Activated CD8-positive, alpha-beta memory T cell treated with anti-CD3 and anti-CD28 coated beads for 36 hours (primary cell): ENCODE data around the gene FGD5. TPM values are rescaled to one million over a fixed set of nuclear protein-coding genes. Genes with fewer than 3 reads are reported as not detected.
"Not testable (repeated sequence)": the region's sequence is repeated elsewhere in the genome, so short reads cannot be mapped to it uniquely, and the experiment has no call there.

Experiments
- CTCF ChIA-PET: fragments of 350-600 bp; sonication (Branson Sonifier 250); formaldehyde crosslinking; loops from one replicate; lab custom pipeline; 2021; ENCODE audit warnings: antibody characterized with exemption; lab: Charles Lee
- POLR2A ChIA-PET: fragments of 350-600 bp; sonication (Branson Sonifier 250); formaldehyde crosslinking; loops from one replicate; lab custom pipeline; 2021; ENCODE audit warnings: antibody characterized with exemption; lab: Charles Lee
- total RNA-seq, 2 experiments: library from RNA; stranded (reverse); gene quantifications; one replicate each; pipeline ENCODE4 v1.2.3, GENCODE V29; 2021

FGD5 gene
- total RNA-seq, 2 experiments from 2014 or later = not detected

DNA sequence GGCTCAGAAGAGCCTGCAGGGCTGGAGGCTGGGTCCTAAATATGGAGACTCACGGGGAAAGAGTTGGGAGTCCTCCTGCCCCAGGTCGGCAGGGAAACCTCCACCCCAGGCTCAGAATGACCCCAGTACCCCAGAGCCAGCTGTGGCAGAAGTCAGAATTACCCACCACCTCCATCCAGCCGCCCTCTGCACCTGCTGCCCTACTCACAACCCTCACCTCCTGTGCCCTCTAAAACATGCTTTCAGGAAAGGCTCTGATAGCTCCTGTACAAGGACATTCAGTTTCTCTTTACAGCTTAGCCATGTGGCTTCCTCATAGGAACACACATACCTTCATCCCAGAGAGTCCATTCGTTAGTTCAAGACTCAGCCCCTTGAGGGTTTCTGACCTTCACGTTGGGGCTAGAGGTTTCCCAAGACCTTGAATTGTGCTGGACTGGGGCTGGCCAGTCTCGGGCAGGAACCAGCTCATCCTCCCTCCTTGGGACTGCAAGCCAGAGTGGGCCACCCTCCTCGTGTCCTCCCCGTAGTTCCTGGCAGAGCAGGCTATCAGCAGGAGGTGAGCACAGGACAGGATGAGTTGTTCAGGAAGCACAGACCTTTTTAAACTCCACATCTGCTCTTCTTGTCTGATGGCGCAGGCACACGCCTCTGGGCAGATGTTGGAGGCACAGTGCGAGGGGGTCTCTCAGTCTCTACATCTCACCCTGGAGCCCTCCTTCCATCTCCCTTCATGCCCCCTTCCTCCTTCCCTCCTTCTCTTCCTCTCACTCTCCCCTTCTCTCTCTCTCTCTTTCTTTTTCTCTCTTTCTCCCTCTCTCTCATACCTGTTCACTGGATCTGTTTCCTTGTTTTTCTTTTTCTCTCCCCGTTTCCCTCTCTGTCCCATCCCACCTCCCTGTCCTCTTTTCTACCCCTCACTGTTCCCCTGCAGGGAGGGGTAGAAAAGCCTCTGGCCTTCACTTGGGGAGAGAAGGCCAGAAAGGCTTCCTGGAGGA is 72.7 kb downstream of the FGD5 start:
- CTCF ChIA-PET = no interaction called here
- POLR2A ChIA-PET = no interaction called here

DNA sequence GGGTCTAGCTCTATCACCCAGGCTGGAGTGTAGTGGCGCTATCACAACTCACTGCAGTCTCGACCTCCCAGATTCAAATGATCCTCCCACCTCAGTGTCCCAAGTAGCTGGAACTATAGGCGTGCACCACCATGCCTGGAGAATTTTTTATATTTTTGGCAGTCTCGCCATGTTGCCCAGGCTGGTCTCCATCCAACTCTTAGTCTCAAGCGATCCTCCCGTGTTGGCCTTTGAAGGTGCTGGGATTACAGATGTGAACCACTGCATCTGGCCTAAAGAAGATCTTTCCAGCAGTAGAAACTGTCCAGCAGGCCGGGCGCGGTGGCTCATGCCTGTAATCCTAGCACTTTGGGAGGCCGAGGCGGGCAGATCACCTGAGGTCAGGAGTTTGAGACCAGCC is 73.5 kb downstream of the FGD5 start:
- POLR2A ChIA-PET = no interaction called here
- CTCF ChIA-PET = no interaction called here

DNA sequence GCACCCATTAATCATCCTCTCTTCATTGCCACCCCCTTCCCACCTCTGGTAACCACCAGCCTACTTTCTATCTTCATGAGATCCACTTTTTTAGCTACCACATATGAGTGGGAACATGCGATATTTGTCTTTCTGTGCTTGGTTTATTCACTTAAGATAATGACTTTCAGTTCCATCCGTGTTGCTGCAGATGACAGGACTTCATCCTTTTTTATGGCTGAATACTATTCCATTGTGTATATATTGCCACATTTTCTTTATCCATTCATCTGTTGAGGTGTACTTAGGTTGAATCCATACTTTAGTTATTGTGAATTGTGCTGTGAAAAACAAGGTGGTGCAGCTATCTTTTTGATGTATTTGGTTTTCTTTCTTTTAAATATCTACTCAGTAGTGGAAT is 75.3 kb downstream of the FGD5 start:
- POLR2A ChIA-PET = no interaction called here
- CTCF ChIA-PET = interaction anchor here (0.7 to 1.5 kb wide), 3 partner anchors 9 to 1804 kb away, joined by 3 to 4 read pairs (median 3); no protein-coding TSS in a partner anchor

DNA sequence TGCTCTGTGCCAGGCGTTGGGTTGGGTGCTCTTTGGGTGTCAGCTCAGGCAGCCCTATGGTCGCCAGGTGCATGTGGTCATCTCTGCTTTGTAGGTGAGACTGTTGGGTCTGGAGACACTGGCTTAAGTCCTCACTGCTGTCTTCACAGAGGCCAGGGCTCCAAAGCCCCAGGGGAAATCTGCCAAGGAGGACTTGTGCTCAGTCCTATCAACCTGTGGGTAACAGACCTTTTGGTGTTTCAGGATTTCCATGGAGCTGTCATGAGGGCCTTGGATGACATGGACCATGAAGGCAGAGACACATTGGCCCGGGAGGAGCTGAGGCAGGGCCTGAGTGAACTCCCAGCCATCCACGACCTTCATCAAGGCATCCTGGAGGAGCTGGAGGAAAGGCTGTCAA is 78.5 kb downstream of the FGD5 start:
- ChIA-PET POLR2A (no interaction called here), CTCF (no interaction called here)

DNA sequence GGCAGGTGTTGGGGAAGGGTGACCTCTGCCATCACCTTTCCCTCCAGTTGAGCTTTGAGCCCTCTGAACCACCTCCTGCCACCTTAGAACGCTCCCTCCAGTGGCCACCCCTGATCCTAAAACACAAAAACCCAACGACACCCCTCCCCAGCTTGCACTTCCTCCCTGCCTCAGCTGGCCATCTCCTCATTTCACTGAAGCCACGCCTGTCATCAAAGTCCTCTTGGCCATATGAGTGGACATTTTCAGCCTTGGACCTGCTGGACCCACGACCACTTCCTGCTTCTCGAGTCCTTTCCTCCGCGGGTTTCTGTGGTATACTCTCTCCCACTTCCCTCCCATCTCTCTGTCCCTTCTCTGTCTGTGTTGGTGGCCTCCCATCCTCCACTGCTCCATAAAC is 80.2 kb downstream of the FGD5 start:
- POLR2A ChIA-PET = no interaction called here

DNA sequence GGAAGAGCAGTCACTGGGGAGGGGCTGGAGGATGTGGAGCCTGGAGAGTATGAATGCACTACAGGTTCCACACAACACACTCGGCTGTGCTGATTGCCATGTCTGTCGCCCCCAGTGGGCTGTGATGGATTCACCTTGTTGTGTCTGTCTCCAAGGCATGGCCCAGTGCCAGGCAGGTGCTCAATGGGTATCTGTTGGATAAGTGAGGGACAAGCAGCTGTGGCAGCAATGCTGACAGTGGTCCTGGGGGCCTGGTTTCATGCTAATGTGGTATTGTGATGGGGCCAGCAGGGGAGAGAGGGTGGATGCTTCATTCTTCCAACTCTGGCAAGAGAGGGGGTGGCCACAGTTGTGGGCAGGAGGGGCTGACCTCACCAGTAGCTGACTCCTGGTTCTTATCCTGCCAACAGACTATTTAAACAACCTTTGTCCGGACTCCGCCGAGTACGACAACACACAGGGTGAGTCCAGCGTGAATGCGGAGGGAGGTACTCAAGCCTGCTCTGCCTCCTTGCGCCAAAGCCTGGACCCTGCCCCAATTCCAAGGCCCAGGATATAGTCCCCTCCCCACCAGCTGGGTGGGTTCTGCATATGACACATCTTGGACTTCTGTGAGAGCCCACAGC is 81.3 kb downstream of the FGD5 start:
- ChIA-PET CTCF (no interaction called here), POLR2A (no interaction called here)

More for the DNA sequence above, 80.2 kb downstream of the FGD5 start:
- CTCF ChIA-PET = no interaction called here

DNA sequence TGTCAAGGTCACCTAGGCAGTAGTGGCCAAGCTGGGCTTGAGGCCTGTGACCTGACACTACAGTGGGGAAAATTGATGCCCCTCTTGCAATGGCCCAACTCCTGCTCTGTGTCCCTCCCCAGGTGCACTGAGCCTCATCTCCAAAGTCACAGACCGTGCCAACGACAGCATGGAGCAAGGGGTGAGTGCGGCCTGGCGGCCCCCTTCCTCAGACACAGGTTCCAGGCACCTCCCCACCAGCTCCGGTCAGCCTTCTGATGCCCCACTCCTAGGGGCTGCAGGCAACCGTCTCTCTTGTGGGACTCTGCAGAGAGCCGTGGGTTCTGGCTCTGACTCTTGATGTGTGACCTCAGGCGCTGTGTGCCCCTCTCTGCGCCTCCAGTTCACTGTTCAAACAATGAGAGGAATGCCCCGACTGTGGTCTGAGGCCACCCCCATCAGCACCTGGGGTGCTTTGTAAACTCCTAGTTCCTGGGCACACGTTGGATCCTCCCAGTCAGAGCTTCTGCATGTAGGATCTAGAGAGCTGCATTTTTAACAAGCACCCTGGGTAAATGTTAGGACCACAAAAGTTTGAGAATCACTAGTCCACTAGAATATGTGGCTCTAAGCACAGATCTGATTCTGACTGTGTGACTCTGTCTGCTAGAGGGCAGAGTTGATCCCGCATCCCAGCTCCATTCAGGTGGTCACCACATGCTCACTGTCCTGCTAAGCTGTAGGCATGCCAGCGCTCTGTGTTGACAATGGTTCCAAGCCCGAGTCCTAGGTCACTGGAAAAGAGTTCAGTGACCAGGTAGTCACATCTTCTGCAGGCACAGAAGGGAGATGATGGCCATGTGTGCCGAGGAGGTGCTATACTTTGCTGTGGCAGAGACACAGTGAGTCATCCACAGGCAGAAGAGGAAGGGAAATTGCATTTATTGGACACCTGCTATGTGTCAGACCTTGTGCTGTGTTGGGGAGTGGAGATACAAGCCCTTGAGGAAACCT is 82.4 kb downstream of the FGD5 start:
- POLR2A ChIA-PET = no interaction called here
- CTCF ChIA-PET = interaction anchor here (0.7 kb wide), 1 partner anchor 269 kb away, joined by 4 read pairs; no protein-coding TSS in a partner anchor

DNA sequence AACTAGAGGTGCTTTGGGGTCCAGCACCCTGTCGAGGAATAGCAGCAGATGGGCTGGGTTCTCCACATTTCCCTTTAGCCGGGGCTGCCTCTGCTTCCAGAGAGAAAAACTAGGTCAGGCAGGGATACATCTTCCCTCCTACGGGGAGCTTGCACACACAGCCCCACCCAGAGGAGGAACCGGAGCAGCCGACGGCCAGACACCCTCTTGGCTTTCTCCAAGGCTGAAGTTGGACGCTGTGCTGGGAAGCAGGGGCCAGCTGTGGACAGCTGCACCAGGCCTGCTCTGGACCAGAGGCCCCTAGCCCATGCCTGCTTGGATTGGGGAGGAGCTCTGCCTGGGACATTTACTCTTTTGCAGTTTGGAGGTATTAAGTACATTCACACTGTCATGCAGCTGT is 84.0 kb downstream of the FGD5 start:
- ChIA-PET POLR2A (no interaction called here), CTCF (no interaction called here)

DNA sequence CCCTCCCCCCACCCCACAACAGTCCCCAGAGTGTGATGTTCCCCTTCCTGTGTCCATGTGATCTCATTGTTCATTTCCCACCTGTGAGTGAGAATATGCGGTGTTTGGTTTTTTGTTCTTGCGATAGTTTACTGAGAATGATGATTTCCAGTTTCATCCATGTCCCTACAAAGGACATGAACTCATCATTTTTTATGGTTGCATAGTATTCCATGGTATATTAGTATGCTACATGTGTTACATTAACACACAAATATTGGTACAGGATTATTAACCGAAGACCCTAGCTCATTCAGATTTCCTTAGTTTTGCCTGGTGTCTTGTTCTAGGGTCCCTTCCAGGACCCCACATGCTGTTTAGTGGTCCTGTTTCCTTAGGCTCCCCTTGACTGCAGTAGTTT is 84.7 kb downstream of the FGD5 start:
- POLR2A ChIA-PET, CTCF ChIA-PET: not testable (repeated sequence)

DNA sequence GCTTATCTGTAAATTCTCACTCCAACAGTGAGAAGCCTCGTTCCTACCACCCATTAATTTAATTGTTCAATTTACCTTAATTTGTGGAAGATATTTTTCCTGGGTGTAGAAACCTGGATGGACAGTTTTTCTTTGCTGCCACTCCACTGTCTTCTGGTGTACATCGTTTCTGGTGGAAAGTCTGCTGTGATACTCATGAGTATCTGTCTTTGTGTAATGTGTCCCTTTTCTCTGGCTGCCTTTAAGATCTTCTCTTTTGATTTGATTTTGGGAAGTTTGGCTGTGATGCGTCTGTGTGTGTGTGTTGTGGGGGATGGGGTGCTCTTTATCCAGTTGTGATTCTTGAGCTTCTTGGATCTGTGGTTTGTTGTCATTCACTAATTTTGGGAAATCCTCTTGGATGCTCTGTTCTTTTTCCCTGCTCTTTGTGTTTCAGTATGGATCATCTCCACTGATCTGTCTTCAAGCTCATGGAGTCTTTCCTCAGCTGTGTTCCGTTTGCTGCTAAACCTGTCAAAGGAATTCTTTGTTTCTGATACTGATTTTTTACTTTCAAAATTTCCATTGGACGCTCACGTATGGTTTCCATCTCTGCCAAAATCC is 86.4 kb downstream of the FGD5 start:
- POLR2A ChIA-PET = no interaction called here
- CTCF ChIA-PET = no interaction called here

DNA sequence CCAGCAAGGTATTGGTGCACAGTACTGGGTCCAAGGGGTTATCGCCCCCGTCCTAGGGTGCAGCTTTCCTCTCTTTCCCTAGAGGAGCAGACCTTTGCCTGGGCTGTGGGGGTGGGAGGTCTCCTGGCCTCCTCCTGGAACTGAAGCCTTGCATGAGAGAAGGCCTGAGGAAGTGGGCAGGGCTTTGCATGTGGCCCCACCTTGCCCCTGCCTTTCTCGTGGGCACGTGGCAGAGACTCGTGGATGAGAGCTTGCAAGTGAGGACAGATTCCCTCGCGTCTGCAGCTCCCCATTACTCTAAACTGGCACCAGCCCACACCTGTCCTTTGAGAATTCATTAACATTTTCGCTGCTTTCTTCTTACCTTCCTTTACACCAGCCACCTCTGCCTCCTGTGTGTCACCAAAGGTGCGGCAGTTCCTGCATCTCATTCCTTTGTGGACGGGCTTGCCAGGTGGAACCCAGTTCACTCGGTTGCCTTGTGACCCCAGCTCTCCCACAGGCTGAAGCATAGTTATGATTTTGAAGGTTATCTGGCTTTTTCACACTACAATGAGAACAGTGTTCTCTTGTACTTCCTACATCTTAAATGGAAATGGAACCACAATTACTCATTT is 87.7 kb downstream of the FGD5 start:
- ChIA-PET POLR2A (no interaction called here), CTCF (no interaction called here)

DNA sequence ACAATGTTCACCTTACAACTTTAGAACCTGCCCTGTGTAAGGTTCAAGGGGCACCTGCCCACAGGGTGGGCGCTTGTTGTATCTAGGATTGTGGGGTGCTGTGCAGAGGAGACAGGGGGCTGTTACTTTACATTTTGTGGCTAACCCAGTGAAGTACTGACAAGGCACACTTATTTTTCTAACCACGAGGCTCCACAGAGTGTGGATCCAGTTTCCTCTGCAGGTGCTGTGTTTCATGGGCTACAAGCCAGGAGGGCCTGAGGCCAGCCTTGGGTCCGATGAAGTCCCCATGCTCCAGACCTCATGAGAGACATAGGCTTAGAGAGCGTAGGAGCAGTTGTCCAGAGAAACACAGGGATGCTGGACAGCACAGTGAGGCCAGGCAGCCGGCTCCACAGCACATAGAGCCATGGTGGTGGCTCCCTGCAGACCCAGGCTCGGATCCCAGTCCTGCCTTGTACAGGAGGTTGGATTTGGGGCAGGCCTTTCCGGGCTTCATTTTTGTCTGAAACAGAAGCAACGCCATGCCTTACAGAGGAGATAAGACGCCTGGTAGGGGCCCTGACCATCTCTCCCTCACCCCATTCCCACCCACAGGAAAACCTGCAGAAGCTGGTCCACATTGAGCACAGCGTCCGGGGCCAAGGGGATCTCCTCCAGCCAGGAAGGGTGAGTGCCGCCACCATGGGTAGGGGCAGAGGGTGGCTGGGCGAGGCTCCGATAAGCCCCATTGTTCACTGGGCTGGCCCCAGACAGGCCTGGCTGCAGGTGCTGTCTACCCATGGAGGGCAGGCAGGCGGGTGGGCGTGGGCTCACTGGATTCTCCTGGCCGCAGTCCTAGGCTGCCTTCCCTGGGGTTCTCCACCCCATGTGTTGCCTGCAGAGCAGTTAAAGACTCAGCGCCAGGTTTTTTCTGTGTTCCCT is 88.5 kb downstream of the FGD5 start:
- ChIA-PET CTCF (no interaction called here), POLR2A (no interaction called here)

DNA sequence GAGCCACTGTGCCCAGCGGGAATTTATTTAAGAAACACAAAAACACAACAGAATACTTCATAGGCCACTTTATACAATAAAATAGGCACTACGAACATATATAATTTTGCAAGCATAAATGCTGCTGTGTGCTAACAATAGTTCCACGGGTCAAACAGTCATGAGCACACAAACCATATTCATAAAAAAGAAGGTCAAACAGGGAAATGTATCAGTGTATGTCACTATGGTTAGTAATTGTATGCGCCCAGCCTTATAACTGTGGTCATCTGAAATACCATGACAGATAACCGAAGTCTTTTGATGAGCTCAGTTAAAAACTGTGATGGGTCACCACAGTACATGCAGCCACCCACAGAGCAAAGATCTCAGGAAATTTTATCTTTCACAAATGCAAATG is 90.5 kb downstream of the FGD5 start:
- ChIA-PET CTCF (interaction anchor here (0.6 kb wide), 1 partner anchor 159 kb away, joined by 4 read pairs; no protein-coding TSS in a partner anchor), POLR2A (no interaction called here)

DNA sequence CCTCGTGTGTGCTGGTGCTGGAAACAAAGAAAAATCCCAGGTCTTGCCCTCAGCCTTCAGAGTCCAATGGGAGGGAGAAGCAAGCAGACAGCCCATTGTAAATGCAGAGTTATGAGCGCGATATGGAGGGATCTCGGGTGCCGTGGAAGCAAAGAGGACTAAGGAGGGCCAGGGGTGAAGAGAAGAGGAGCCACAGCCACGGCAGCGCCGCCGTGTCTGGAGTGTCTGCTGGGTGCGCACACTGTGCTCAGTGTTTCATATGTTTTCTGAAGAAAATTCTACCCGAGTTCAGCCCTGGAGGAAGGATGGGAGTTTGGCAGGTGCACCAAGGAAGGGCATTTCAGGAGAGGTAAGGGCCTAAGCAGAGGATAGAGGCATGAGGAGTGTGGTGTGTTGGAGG is 92.9 kb downstream of the FGD5 start:
- CTCF ChIA-PET = no interaction called here
- POLR2A ChIA-PET = no interaction called here

DNA sequence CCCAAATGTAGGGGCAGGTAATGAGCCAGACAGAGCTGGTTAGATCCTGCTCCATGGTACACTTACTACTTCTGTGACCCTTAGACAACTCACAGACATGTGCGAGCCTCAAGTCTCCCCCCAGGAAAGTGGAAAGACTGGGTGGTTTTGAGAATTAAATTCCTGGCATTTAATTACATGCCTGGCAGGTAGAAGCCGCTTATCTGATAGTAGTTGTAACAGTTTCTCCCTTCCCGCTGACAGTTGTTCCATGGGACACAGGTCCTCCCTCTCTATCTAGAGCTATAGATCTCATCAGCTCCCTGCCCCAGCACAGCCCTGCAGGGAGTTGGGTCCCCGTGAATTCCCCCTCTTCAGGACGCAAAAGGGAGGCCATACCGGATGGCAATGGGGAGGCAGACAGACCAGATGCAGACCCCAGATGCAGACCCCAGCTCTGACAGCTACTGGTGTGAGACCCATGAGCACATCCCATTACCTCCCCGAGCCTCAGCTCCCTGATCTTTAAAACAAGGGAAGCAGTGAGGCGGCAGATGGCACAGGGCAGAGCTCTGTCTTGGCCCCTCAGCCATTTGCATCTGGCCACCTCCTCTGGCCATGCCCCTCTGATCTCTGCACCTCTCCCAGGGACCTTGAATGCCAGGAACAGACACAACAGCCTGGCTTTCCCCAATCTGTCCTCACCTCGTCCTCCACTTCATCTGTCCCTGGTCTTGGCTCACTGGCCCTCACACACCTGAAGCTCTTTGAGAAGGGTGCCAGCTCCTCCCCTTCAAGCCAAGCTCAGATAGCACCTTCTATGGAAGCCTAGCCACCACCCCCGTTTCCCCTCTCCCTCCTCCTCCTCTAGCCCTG is 94.5 kb downstream of the FGD5 start:
- CTCF ChIA-PET = no interaction called here
- POLR2A ChIA-PET = no interaction called here

DNA sequence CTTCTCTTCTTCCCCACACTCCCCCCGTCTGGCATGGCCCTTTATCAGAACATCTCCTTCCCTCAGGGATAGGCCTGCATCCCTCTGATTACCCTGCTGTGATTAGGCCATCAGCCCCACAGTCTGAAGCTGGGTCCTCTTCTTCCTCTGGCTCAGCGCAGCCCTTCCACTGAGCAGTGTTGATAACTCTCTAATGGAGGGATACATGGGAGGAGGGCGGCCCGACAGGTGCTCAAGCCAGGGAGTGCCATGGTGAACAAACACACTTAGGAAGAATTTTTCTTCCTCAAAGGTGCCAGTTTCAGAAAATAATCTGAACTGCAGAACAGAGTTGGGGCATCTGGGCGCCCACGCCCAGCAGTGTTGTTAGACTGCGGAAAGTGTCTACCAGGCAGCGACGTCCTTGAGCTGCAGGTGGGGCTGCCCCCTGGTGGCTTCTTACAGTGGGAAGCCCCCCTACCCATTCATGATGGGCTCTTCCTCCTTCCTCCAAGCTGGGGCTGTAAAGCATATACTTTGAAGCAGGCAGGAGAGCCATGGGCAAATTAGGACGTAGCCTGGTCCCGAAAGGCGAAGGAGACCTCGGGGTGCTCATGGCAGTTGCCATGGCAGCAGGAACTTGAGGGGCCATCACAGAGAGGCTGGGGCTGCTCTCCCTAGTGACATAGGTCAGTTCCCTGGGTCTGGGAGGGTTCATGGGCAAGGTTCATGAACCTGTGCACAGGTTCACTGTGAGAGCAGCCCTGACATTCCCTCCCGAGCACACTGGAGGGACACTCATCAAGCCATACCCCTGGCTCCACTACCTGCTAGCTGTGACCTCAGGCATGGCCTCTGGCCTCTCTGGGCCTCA is 95.4 kb downstream of the FGD5 start:
- POLR2A ChIA-PET = no interaction called here
- CTCF ChIA-PET = no interaction called here
